Endothelial cell (in vitro differentiated cells): Measurements from ENCODE around the gene IL1B. TPM values are rescaled to one million over a fixed set of nuclear protein-coding genes. Genes with fewer than 3 reads are reported as not detected.

Experiments
- DNase-seq: peaks from one replicate; pipeline ENCODE4 v3.0.0; 2021; ENCODE audit warnings: low spot score
- H3K27ac Mint-ChIP-seq: one replicate; pipeline ENCODE4 v1.8.0; 2021; ENCODE audit warnings: mixed read lengths, inconsistent platforms; ENCODE audit not compliant: unreplicated experiment
- H3K27me3 Mint-ChIP-seq: one replicate; pipeline ENCODE4 v1.8.0; 2021; ENCODE audit warnings: mild to moderate bottlenecking, moderate library complexity, mixed read lengths, inconsistent platforms; ENCODE audit not compliant: unreplicated experiment
- H3K36me3 Mint-ChIP-seq: one replicate; pipeline ENCODE4 v1.8.0; 2021; ENCODE audit warnings: mild to moderate bottlenecking, low read depth, mixed read lengths, inconsistent platforms; ENCODE audit not compliant: unreplicated experiment
- H3K4me1 Mint-ChIP-seq: one replicate; pipeline ENCODE4 v1.8.0; 2021; ENCODE audit warnings: mild to moderate bottlenecking, mixed read lengths, inconsistent platforms; ENCODE audit not compliant: unreplicated experiment
- H3K4me3 Mint-ChIP-seq: one replicate; pipeline ENCODE4 v1.8.0; 2021; ENCODE audit warnings: mild to moderate bottlenecking, mixed read lengths, inconsistent platforms; ENCODE audit not compliant: unreplicated experiment
- H3K9me3 Mint-ChIP-seq: one replicate; pipeline ENCODE4 v1.8.0; 2021; ENCODE audit warnings: mixed read lengths, inconsistent platforms; ENCODE audit not compliant: unreplicated experiment
- CTCF ChIP-seq: fragments of 200-600 bp; sonication (generic); IDR thresholded peaks from one replicate; pipeline ENCODE4 v1.5.0; 2021; ENCODE audit warnings: antibody characterized with exemption; ENCODE audit not compliant: unreplicated experiment
- total RNA-seq: library from RNA; stranded (reverse); fragmentation: NEBNext Ultra II Directional; extraction: Animal tissue kit (Norgen Biotek cat#: 25700); gene quantifications from one replicate; pipeline ENCODE4 v1.2.1, GENCODE V29; 2021; ENCODE audit not compliant: unreplicated experiment

Gene IL1B
- total RNA-seq, 1 donor from 2014 or later, result not detected

GRCh38 chr2:112849956-112850355, 13.4 kb upstream of the IL1B start:
- Mint-ChIP-seq H3K27me3 (peaks cover 4% of the 10 kb centered on the region), H3K27ac (no peak overlapping the region), H3K4me1 (peaks cover 5% of the 10 kb centered on the region), H3K9me3 (no peaks in the 10 kb centered on the region), H3K4me3 (no peak overlapping the region), H3K36me3 (no peaks in the 10 kb centered on the region)
- DNase-seq, result no peak
- no peak for TF ChIP-seq CTCF

DNA sequence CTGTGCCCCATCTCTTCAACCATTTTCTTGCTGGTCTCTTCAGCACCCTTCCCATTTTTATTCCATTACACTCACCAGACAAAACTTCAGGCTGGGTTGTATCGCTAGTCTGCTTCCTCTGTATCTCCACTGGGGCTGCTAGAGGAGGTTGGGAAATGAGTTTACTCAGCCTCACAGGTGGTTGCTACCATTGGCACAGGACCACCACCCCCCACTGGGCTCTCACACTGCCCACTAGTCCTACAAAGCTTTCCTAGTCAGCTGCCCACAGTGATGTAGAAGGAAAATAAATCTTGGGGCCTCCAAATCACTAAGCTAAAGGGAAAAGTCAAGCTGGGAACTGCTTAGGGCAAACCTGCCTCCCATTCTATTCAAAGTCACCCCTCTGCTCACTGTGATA, 12.3 kb upstream of the IL1B start:
- H3K27me3 Mint-ChIP-seq, result peaks cover 4% of the 10 kb centered on the region
- TF ChIP-seq CTCF, result no peak

GRCh38 chr2:112846031-112846430, 9.5 kb upstream of the IL1B start:
- Mint-ChIP-seq H3K9me3 (no peaks in the 10 kb centered on the region), H3K27me3 (peaks cover 5% of the 10 kb centered on the region), H3K36me3 (no peaks in the 10 kb centered on the region), H3K4me3 (no peak overlapping the region), H3K27ac (no peak overlapping the region), H3K4me1 (peaks cover 16% of the 10 kb centered on the region)
- DNase-seq, result no peak
- TF ChIP-seq CTCF, result no peak

More for the DNA sequence above, 12.3 kb upstream of the IL1B start:
- Mint-ChIP-seq H3K36me3 (no peaks in the 10 kb centered on the region), H3K9me3 (no peaks in the 10 kb centered on the region), H3K27ac (no peak overlapping the region), H3K4me3 (no peak overlapping the region), H3K4me1 (peaks cover 5% of the 10 kb centered on the region)
- DNase-seq, result no peak

DNA sequence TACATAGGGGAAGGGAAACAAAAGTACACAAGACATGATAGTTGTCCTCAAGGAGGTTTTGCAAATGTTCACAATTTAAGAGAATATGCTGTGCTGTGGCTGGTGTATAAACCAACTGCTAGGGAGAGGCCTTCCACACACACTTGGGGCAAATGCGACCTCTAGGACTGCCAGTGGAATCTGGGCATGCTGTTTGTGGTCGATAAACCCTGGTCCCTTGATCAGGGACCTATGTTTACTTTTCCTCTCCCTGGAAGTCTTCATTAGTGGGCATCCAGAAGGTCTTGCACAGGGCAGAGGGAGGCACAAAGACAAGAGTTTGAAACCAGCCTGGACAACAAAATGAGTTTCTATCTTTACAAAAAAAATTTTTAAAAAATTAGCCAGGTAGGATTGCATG, 7.3 kb upstream of the IL1B start:
- Mint-ChIP-seq H3K4me1 (peaks cover 22% of the 10 kb centered on the region), H3K27me3 (peaks cover 4% of the 10 kb centered on the region), H3K27ac (no peak overlapping the region), H3K9me3 (no peaks in the 10 kb centered on the region), H3K36me3 (no peaks in the 10 kb centered on the region), H3K4me3 (no peak overlapping the region)
- TF ChIP-seq CTCF, result no peak
- DNase-seq, result no peak

DNA sequence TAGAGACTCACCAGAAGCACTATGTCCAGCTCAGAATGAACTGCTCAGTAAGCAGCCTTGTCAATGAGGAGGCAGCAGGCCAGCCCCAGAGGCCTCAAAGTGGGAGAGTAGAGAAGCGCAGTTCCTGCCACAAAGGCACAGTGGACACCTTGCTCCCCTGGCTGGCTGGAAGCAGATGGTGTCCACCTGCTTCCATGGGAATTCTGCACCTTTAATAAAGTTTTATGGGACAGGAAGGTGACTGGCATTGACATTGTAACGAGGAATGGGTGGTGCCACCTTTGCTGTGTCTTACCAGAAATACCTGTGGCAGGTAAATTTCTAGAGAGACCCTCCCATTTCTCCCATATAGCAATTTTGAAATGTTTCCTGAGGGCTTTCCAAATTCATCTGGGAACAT, 6.7 kb upstream of the IL1B start:
- no peaks in the 10 kb centered on the region for H3K36me3 Mint-ChIP-seq
- H3K27ac Mint-ChIP-seq, result no peak overlapping the region
- peaks cover 22% of the 10 kb centered on the region for H3K4me1 Mint-ChIP-seq
- no peak for TF ChIP-seq CTCF
- no peaks in the 10 kb centered on the region for H3K9me3 Mint-ChIP-seq
- H3K27me3 Mint-ChIP-seq, result peaks cover 1% of the 10 kb centered on the region
- no peak for DNase-seq
- H3K4me3 Mint-ChIP-seq, result no peak overlapping the region
